HCT116 (cell line): Measurements from ENCODE around the gene DCTN1. TPM values are rescaled to one million over a fixed set of nuclear protein-coding genes. Genes with fewer than 3 reads are reported as not detected.

Experiments used
- ATAC-seq: fragments of 200-7000 bp; cut with Tn5 transposase; 2 replicates; pipeline ENCODE4 v1.9.1; 2020; ENCODE audit warnings: mild to moderate bottlenecking, moderate library complexity
- BruUV-seq: library from RNA; stranded (reverse); fragments of 400-500 nt; replicated peaks from 2 replicates; lab custom pipeline; 2021; lab: Mats Ljungman, UMichigan
- CTCF ChIA-PET: fragments of 300-600 bp; sonication (Branson Sonifier 250); formaldehyde crosslinking; loops from one replicate; lab custom pipeline; 2021; ENCODE audit warnings: antibody characterized with exemption; lab: Charles Lee
- POLR2A ChIA-PET: fragments of 300-600, 350-600 bp; sonication (Branson Sonifier 250); formaldehyde crosslinking; loops from one replicate; lab custom pipeline; 2021; ENCODE audit warnings: antibody characterized with exemption; lab: Charles Lee
- RAD21 ChIA-PET, 2 experiments: fragments of 300-600 bp; sonication (Branson Sonifier 250); formaldehyde crosslinking; loops; one replicate each; lab custom pipeline; 2023; ENCODE audit warnings: low total read pairs in 2 of 2; ENCODE audit not compliant: uncharacterized antibody in 2 of 2, unreplicated experiment in 2 of 2, low non-redundant PET in 1 of 2; lab: Charles Lee
- DNase-seq: peaks from one replicate; pipeline ENCODE4 v3.0.0-alpha.2; 2010; ENCODE audit warnings: low read depth, low spot score
- H2AFZ ChIP-seq: fragments of 200-600 bp; shearing (Covaris generic), sonication (generic); 2 replicates; pipeline ENCODE4 v1.6.1; 2017; ENCODE audit warnings: low read depth, mixed run types, mixed read lengths, antibody characterized with exemption, low read length; ENCODE audit not compliant: poor library complexity, severe bottlenecking
- H3K27ac ChIP-seq: 2 replicates; pipeline ENCODE4 v1.5.1; 2012; ENCODE audit warnings: low read depth, low read length
- H3K27me3 ChIP-seq: fragments of 200-600 bp; sonication (generic); 2 replicates; pipeline ENCODE4 v1.6.1; 2016; ENCODE audit warnings: mixed run types, low read length, mixed read lengths; ENCODE audit not compliant: insufficient read depth
- H3K36me3 ChIP-seq, 2 experiments: fragments of 200-500 bp in 1 of 2; fragments of 200-600 bp in 1 of 2; sonication (Bioruptor generic) in 1 of 2; sonication (generic) in 1 of 2; 2 replicates each; pipeline versions ENCODE4 v1.5.1 to v1.6.1; 2014 to 2016; ENCODE audit warnings: low read length in 2 of 2, inconsistent platforms in 1 of 2, mixed read lengths in 1 of 2, mixed run types in 1 of 2; ENCODE audit not compliant: insufficient read depth in 2 of 2, control insufficient read depth in 1 of 2
- H3K4me1 ChIP-seq, 2 experiments: fragments of 200-600 bp in 1 of 2; sonication (generic) in 1 of 2; 2 replicates each; pipeline versions ENCODE4 v1.5.1 to v1.6.1; 2012 to 2017; ENCODE audit warnings: low read length in 2 of 2, inconsistent platforms in 1 of 2, mild to moderate bottlenecking in 1 of 2, mixed read lengths in 1 of 2, mixed run types in 1 of 2, moderate library complexity in 1 of 2; ENCODE audit not compliant: insufficient read depth in 2 of 2, control insufficient read depth in 1 of 2
- H3K4me2 ChIP-seq: fragments of 200-600 bp; sonication (generic); 2 replicates; pipeline ENCODE4 v1.6.1; 2017; ENCODE audit warnings: mixed run types, low read length, mixed read lengths
- H3K4me3 ChIP-seq, 2 experiments: fragments of 200-600 bp in 1 of 2; sonication (generic) in 1 of 2; replicated peaks in 1 of 2; 2 replicates each; pipeline ENCODE4 v1.5.1; 2011 to 2016; ENCODE audit warnings: low read length in 2 of 2, control low read depth in 1 of 2, low read depth in 1 of 2, mild to moderate bottlenecking in 1 of 2, mixed read lengths in 1 of 2, mixed run types in 1 of 2
- H3K79me2 ChIP-seq: fragments of 200-600 bp; sonication (generic); 2 replicates; pipeline ENCODE4 v1.6.1; 2017; ENCODE audit warnings: mild to moderate bottlenecking, mixed run types, low read length, moderate library complexity, mixed read lengths; ENCODE audit not compliant: insufficient read depth
- H3K9ac ChIP-seq: fragments of 200-600 bp; sonication (generic); 2 replicates; pipeline ENCODE4 v1.6.1; 2016; ENCODE audit warnings: low read length, mixed read lengths
- H3K9me2 ChIP-seq: fragments of 200-600 bp; sonication (generic), shearing (Covaris generic); 2 replicates; pipeline ENCODE4 v1.6.1; 2017; ENCODE audit warnings: mixed run types, mild to moderate bottlenecking, moderate library complexity; ENCODE audit not compliant: insufficient read depth
- H3K9me3 ChIP-seq, 2 experiments: fragments of 200-500 bp in 1 of 2; fragments of 200-600 bp in 1 of 2; sonication (Bioruptor generic) in 1 of 2; sonication (generic) in 1 of 2; 2 replicates each; pipeline ENCODE4 v1.6.1; 2014 to 2017; ENCODE audit warnings: low read length in 2 of 2, mixed read lengths in 2 of 2, inconsistent platforms in 1 of 2, low read depth in 1 of 2, mild to moderate bottlenecking in 1 of 2, mixed run types in 1 of 2, moderate library complexity in 1 of 2; ENCODE audit not compliant: control insufficient read depth in 1 of 2, insufficient read depth in 1 of 2
- H4K20me1 ChIP-seq: fragments of 200-600 bp; sonication (generic), shearing (Covaris generic); 2 replicates; pipeline ENCODE4 v1.6.1; 2017; ENCODE audit warnings: mixed run types, mild to moderate bottlenecking, moderate library complexity; ENCODE audit not compliant: insufficient read depth
- EGR1 ChIP-seq: IDR thresholded peaks from 2 replicates; pipeline ENCODE4 v1.6.1; 2012; ENCODE audit warnings: low read depth
- EZH2 ChIP-seq: fragments of 200-600 bp; sonication (generic); IDR thresholded peaks from 2 replicates; pipeline ENCODE4 v1.6.1; 2017; ENCODE audit warnings: antibody characterized with exemption, mixed run types
- EZH2phosphoT487 ChIP-seq: fragments of 200-600 bp; IDR thresholded peaks from 2 replicates; pipeline ENCODE4 v1.6.1; 2018; ENCODE audit warnings: antibody characterized with exemption, borderline replicate concordance
- POLR2AphosphoS5 ChIP-seq: IDR thresholded peaks from 2 replicates; pipeline ENCODE4 v1.6.1; 2011; ENCODE audit warnings: mild to moderate bottlenecking, low read depth, low read length, moderate library complexity
- SIN3A ChIP-seq: IDR thresholded peaks from 2 replicates; pipeline ENCODE4 v1.6.1; 2012; ENCODE audit warnings: low read depth
- SRF ChIP-seq: IDR thresholded peaks from 2 replicates; pipeline ENCODE4 v1.6.1; 2012; ENCODE audit warnings: low read depth
- TCF7L2 ChIP-seq: IDR thresholded peaks from 2 replicates; pipeline ENCODE4 v1.7.0; 2011; ENCODE audit warnings: borderline replicate concordance, inconsistent platforms; ENCODE audit not compliant: insufficient read depth, insufficient read length; ENCODE audit errors: extremely low read depth
- YY1 ChIP-seq: IDR thresholded peaks from 2 replicates; pipeline ENCODE4 v1.6.1; 2011; ENCODE audit warnings: low read length, low read depth, moderate library complexity, mild to moderate bottlenecking; ENCODE audit not compliant: insufficient replicate concordance; ENCODE audit errors: extremely low read depth
- ZBTB33 ChIP-seq: IDR thresholded peaks from 2 replicates; pipeline ENCODE4 v1.6.1; 2011; ENCODE audit warnings: mild to moderate bottlenecking, low read length, moderate library complexity; ENCODE audit not compliant: insufficient replicate concordance; ENCODE audit errors: extremely low read depth
- ZFX ChIP-seq: fragments of 450-650 bp; IDR thresholded peaks from 2 replicates; pipeline ENCODE4 v1.6.1; 2017
- ZNF274 ChIP-seq: fragments of 200-500 bp; sonication (Bioruptor generic); IDR thresholded peaks from 2 replicates; pipeline ENCODE4 v1.6.1; 2014; ENCODE audit warnings: mild to moderate bottlenecking, low read depth, low read length, inconsistent platforms
- intact Hi-C: fragments of 100-400 bp; cut with micrococcal nuclease; formaldehyde crosslinking; loops from 2 replicates; pipeline ENCODE4 v1.10.0; 2022
- total RNA-seq: library from RNA; stranded (reverse); gene quantifications from one replicate; pipeline ENCODE4 v1.2.1, GENCODE V29; 2021; ENCODE audit not compliant: unreplicated experiment
- TF ChIP-seq, protein P1 (sequence below): IDR thresholded peaks from 2 replicates; pipeline ENCODE4 v1.6.1; 2012
- TF ChIP-seq, protein P2 (sequence below): IDR thresholded peaks from 2 replicates; pipeline ENCODE4 v1.6.1; 2012
- TF ChIP-seq, protein P3 (sequence below): IDR thresholded peaks from 2 replicates; pipeline ENCODE4 v1.6.1; 2012; ENCODE audit warnings: low read depth
- TF ChIP-seq, protein P4 (sequence below), 3 experiments: fragments of 200-600 bp in 1 of 3; sonication (generic) in 1 of 3; IDR thresholded peaks in 2 of 3; conservative IDR thresholded peaks in 1 of 3; 2 replicates each; pipeline ENCODE4 v1.5.1; 2012 to 2017; ENCODE audit warnings: low read depth in 2 of 3, low read length in 2 of 3, antibody characterized with exemption in 1 of 3, borderline replicate concordance in 1 of 3, control low read depth in 1 of 3, mild to moderate bottlenecking in 1 of 3, mixed read lengths in 1 of 3, mixed run types in 1 of 3, moderate library complexity in 1 of 3; ENCODE audit not compliant: insufficient read depth in 1 of 3

The DCTN1 gene
- total RNA-seq, 1 experiment from 2014 or later: 129 TPM

DNA sequence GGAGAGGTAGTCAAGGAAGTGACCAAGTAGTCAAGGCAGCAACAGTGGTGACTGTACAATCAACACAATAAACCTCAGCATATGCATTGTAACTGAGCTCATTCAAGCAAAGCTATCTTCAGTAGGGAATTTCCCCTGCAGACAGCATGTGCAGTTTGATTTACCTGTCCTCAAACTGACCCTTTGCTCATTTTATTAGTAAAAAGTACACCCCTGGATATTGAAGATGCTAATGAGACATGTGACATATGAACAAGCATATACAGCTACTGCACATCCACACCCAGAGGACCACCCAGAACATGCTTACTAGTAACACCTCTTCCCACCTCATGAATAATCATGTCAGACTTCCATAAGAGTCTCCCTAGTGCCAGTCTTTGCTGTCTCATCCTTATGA lies 25.9 kb upstream of the DCTN1 start:
- H3K4me2 ChIP-seq: no peak overlapping the region
- no peaks in the 10 kb centered on the region for H3K27me3 ChIP-seq
- no peaks in the 10 kb centered on the region for H3K9me3 ChIP-seq
- POLR2A ChIA-PET: no interaction called here
- no peak overlapping the region for H2AFZ ChIP-seq
- no TSS peak for BruUV-seq
- CTCF ChIA-PET: no interaction called here
- H3K27ac ChIP-seq: no peak overlapping the region
- no peaks in the 10 kb centered on the region for H4K20me1 ChIP-seq
- H3K79me2 ChIP-seq: no peaks in the 10 kb centered on the region
- H3K9me2 ChIP-seq: no peaks in the 10 kb centered on the region
- H3K36me3 ChIP-seq: no peaks in the 10 kb centered on the region
- intact Hi-C loops: no loop called here
- RAD21 ChIA-PET: no interaction called here
- H3K4me3 ChIP-seq: no peak overlapping the region
- H3K9ac ChIP-seq: no peak overlapping the region
- ATAC-seq (no peak; the same call in 1 of the 2 replicates), DNase-seq (no peak)
- TF ChIP-seq EZH2phosphoT487 (no peak), EZH2 (no peak), TCF7L2 (no peak), SRF (no peak), POLR2AphosphoS5 (no peak), EGR1 (no peak), ZNF274 (no peak), YY1 (no peak), ZFX (no peak), ZBTB33 (no peak), SIN3A (no peak)
- TF ChIP-seq, protein P1, sequence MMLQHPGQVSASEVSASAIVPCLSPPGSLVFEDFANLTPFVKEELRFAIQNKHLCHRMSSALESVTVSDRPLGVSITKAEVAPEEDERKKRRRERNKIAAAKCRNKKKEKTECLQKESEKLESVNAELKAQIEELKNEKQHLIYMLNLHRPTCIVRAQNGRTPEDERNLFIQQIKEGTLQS: no peak
- TF ChIP-seq, protein P2, sequence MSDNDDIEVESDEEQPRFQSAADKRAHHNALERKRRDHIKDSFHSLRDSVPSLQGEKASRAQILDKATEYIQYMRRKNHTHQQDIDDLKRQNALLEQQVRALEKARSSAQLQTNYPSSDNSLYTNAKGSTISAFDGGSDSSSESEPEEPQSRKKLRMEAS: no peak
- TF ChIP-seq, protein P3, sequence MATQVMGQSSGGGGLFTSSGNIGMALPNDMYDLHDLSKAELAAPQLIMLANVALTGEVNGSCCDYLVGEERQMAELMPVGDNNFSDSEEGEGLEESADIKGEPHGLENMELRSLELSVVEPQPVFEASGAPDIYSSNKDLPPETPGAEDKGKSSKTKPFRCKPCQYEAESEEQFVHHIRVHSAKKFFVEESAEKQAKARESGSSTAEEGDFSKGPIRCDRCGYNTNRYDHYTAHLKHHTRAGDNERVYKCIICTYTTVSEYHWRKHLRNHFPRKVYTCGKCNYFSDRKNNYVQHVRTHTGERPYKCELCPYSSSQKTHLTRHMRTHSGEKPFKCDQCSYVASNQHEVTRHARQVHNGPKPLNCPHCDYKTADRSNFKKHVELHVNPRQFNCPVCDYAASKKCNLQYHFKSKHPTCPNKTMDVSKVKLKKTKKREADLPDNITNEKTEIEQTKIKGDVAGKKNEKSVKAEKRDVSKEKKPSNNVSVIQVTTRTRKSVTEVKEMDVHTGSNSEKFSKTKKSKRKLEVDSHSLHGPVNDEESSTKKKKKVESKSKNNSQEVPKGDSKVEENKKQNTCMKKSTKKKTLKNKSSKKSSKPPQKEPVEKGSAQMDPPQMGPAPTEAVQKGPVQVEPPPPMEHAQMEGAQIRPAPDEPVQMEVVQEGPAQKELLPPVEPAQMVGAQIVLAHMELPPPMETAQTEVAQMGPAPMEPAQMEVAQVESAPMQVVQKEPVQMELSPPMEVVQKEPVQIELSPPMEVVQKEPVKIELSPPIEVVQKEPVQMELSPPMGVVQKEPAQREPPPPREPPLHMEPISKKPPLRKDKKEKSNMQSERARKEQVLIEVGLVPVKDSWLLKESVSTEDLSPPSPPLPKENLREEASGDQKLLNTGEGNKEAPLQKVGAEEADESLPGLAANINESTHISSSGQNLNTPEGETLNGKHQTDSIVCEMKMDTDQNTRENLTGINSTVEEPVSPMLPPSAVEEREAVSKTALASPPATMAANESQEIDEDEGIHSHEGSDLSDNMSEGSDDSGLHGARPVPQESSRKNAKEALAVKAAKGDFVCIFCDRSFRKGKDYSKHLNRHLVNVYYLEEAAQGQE: no peak
- TF ChIP-seq, protein P4, sequence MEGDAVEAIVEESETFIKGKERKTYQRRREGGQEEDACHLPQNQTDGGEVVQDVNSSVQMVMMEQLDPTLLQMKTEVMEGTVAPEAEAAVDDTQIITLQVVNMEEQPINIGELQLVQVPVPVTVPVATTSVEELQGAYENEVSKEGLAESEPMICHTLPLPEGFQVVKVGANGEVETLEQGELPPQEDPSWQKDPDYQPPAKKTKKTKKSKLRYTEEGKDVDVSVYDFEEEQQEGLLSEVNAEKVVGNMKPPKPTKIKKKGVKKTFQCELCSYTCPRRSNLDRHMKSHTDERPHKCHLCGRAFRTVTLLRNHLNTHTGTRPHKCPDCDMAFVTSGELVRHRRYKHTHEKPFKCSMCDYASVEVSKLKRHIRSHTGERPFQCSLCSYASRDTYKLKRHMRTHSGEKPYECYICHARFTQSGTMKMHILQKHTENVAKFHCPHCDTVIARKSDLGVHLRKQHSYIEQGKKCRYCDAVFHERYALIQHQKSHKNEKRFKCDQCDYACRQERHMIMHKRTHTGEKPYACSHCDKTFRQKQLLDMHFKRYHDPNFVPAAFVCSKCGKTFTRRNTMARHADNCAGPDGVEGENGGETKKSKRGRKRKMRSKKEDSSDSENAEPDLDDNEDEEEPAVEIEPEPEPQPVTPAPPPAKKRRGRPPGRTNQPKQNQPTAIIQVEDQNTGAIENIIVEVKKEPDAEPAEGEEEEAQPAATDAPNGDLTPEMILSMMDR (IDR thresholded peaks at IDR 0.05 in 2 of 3, conservative IDR thresholded peaks at IDR 0.05 in 1 of 3; ENCODE audit: borderline replicate concordance in 1 of 3, insufficient read depth in 1 of 3, low read depth in 2 of 3, low read length in 2 of 3): no peak
- peaks cover 0 to 11% of the 10 kb centered on the region in 2 experiments; a peak in 2 of 4 replicates for H3K4me1 ChIP-seq
